GM23338 (cell line): Measurements from ENCODE around the gene HSPB6. TPM values are rescaled to one million over a fixed set of nuclear protein-coding genes. Genes with fewer than 3 reads are reported as not detected.

Experiments
- ATAC-seq: fragments of 200-7000 bp; cut with Tn5 transposase; 3 replicates; pipeline ENCODE4 v1.9.1; 2020
- DNase-seq: peaks from one replicate; pipeline ENCODE4 v3.0.0-alpha.2; 2015; ENCODE audit warnings: low spot score
- H2AFZ ChIP-seq: fragments of 200-600 bp; sonication (generic); 2 replicates; pipeline ENCODE4 v1.8.0; 2016; ENCODE audit warnings: antibody characterized with exemption, mild to moderate bottlenecking, moderate library complexity
- H3F3A ChIP-seq: fragments of 200-600 bp; sonication (generic); replicated peaks from 2 replicates; pipeline ENCODE4 v1.8.0; 2017; ENCODE audit warnings: antibody characterized with exemption, mixed run types, low read depth
- H3K27ac ChIP-seq: fragments of 200-600 bp; sonication (generic); 2 replicates; pipeline ENCODE4 v1.6.1; 2016; ENCODE audit warnings: low read depth
- H3K27me3 ChIP-seq: fragments of 200-600 bp; sonication (generic); 2 replicates; pipeline ENCODE4 v1.8.0; 2016; ENCODE audit warnings: mild to moderate bottlenecking, mixed run types, moderate library complexity; ENCODE audit not compliant: insufficient read depth
- H3K36me3 ChIP-seq: fragments of 200-600 bp; sonication (generic); 2 replicates; pipeline ENCODE4 v1.8.0; 2016; ENCODE audit warnings: mild to moderate bottlenecking; ENCODE audit not compliant: insufficient read depth
- H3K4me1 ChIP-seq: fragments of 200-600 bp; sonication (generic); 2 replicates; pipeline ENCODE4 v1.8.0; 2016; ENCODE audit warnings: mild to moderate bottlenecking, moderate library complexity; ENCODE audit not compliant: insufficient read depth
- H3K4me2 ChIP-seq: fragments of 200-600 bp; sonication (generic); 2 replicates; pipeline ENCODE4 v1.7.1; 2017; ENCODE audit warnings: mixed run types
- H3K4me3 ChIP-seq: fragments of 200-600 bp; sonication (generic); 2 replicates; pipeline ENCODE4 v1.6.1; 2016; ENCODE audit warnings: mixed run types
- H3K79me2 ChIP-seq: fragments of 200-600 bp; sonication (generic); replicated peaks from 2 replicates; pipeline ENCODE4 v1.8.0; 2017; ENCODE audit warnings: mild to moderate bottlenecking; ENCODE audit not compliant: insufficient read depth
- H3K9me2 ChIP-seq: fragments of 200-600 bp; sonication (generic); 2 replicates; pipeline ENCODE4 v1.8.0; 2017; ENCODE audit not compliant: insufficient read depth
- H4K20me1 ChIP-seq: fragments of 200-600 bp; sonication (generic); replicated peaks from 2 replicates; pipeline ENCODE4 v1.8.0; 2017; ENCODE audit warnings: mild to moderate bottlenecking; ENCODE audit not compliant: insufficient read depth
- H3K27ac Mint-ChIP-seq: 2 replicates; pipeline ENCODE4 v1.8.0; 2020; ENCODE audit warnings: inconsistent platforms, mild to moderate bottlenecking, moderate library complexity, mixed read lengths
- H3K27me3 Mint-ChIP-seq: 3 replicates; pipeline ENCODE4 v1.8.0; 2022; ENCODE audit warnings: low read depth, mild to moderate bottlenecking, moderate library complexity, mixed read lengths, inconsistent platforms; ENCODE audit not compliant: insufficient read depth, poor library complexity
- H3K36me3 Mint-ChIP-seq: 3 replicates; pipeline ENCODE4 v1.8.0; 2021; ENCODE audit warnings: low read depth, mild to moderate bottlenecking, inconsistent platforms, moderate library complexity, mixed read lengths
- H3K4me1 Mint-ChIP-seq: 3 replicates; pipeline ENCODE4 v1.8.0; 2020; ENCODE audit warnings: mild to moderate bottlenecking, inconsistent platforms, mixed read lengths
- H3K4me3 Mint-ChIP-seq: 3 replicates; pipeline ENCODE4 v1.8.0; 2021; ENCODE audit warnings: moderate library complexity, mild to moderate bottlenecking, inconsistent platforms, mixed read lengths
- H3K9me3 Mint-ChIP-seq: 3 replicates; pipeline ENCODE4 v1.8.0; 2020; ENCODE audit warnings: moderate library complexity, mild to moderate bottlenecking, inconsistent platforms, mixed read lengths
- CTCF ChIP-seq, 2 experiments: fragments of 200-600 bp in 1 of 2; sonication (generic) in 1 of 2; conservative IDR thresholded peaks; 2 replicates each; pipeline versions ENCODE4 v1.5.1 to v1.6.1; 2016 to 2017; ENCODE audit warnings: antibody characterized with exemption in 2 of 2, low read depth in 2 of 2, mild to moderate bottlenecking in 2 of 2, moderate library complexity in 1 of 2
- EZH2 ChIP-seq: fragments of 200-600 bp; sonication (generic); IDR thresholded peaks from one replicate; pipeline ENCODE4 v1.8.0; 2017; ENCODE audit warnings: antibody characterized with exemption, mild to moderate bottlenecking, low read depth; ENCODE audit not compliant: unreplicated experiment
- JUNB ChIP-seq: IDR thresholded peaks from one replicate; pipeline ENCODE4 v1.6.1; 2016; ENCODE audit warnings: antibody characterized with exemption; ENCODE audit not compliant: unreplicated experiment
- NANOG ChIP-seq: IDR thresholded peaks from 2 replicates; pipeline ENCODE4 v1.6.1; 2016; ENCODE audit warnings: antibody characterized with exemption, borderline replicate concordance
- POLR2AphosphoS5 ChIP-seq: IDR thresholded peaks from 2 replicates; pipeline ENCODE4 v1.6.1; 2016; ENCODE audit warnings: antibody characterized with exemption, low read depth
- ZNF114 ChIP-seq: fragments of 250-450 bp; sonication (Bioruptor Pico); IDR thresholded peaks from 2 replicates; pipeline ENCODE4 v1.5.0; 2020; ENCODE audit warnings: mild to moderate bottlenecking, moderate library complexity
- ZNF331 ChIP-seq: fragments of 250-450 bp; sonication (Bioruptor Pico); IDR thresholded peaks from 2 replicates; pipeline ENCODE4 v1.5.0; 2020; ENCODE audit warnings: low read depth, mild to moderate bottlenecking, moderate library complexity
- polyA plus RNA-seq: library from polyadenylated mRNA; unstranded; fragments of >200 nt; fragmentation: Nextera tagmentation; extraction: Ambion mirVana; gene quantifications from 2 replicates; pipeline ENCODE4 v1.2.1, GENCODE V29; 2016
- total RNA-seq: library from RNA; depleted of rRNA; stranded (reverse); fragments of >200 nt; shearing (Covaris generic); gene quantifications from 2 replicates; pipeline ENCODE4 v1.2.3, GENCODE V29; 2014

Gene HSPB6
- total and polyA plus RNA-seq, 2 experiments from 2014 or later: 0.87 to 3.2 TPM

GRCh38 chr19:35755550-35756376 lies 1.1 kb downstream of the HSPB6 start:
- TF ChIP-seq ZNF114 (CRISPR knock-in tag) (no peak), EZH2 (no peak), JUNB (no peak), ZNF331 (CRISPR knock-in tag) (no peak), POLR2AphosphoS5 (no peak; the same call in 1 of the 2 replicates), NANOG (no peak)
- H3K4me3 ChIP-seq: peak overlapping the region; percentile 94
- H3K36me3 Mint-ChIP-seq: peaks cover 16% of the 10 kb centered on the region
- no peaks in the 10 kb centered on the region; the same call in 1 of the 2 replicates for H4K20me1 ChIP-seq
- no peak overlapping the region for H3K27ac Mint-ChIP-seq
- H3K4me2 ChIP-seq: peak overlapping the region; percentile 93
- H3K4me1 ChIP-seq: peaks cover 4% of the 10 kb centered on the region
- H3K79me2 ChIP-seq: peaks cover 13% of the 10 kb centered on the region
- H3F3A ChIP-seq: 0 out of 2 replicates have a peak, but pooled peaks cover 6% of the 10 kb centered on the region
- peak; percentile 1; the same call in 2 of the 3 replicates for ATAC-seq
- peaks cover 6% of the 10 kb centered on the region; the same call in 1 of the 2 replicates for H3K36me3 ChIP-seq
- peak overlapping the region; percentile 90 for H2AFZ ChIP-seq
- no peak overlapping the region for H3K27ac ChIP-seq
- peaks cover 28% of the 10 kb centered on the region for H3K27me3 ChIP-seq
- H3K27me3 Mint-ChIP-seq: peaks cover 38% of the 10 kb centered on the region
- no peaks in the 10 kb centered on the region for H3K9me2 ChIP-seq
- H3K9me3 Mint-ChIP-seq: no peaks in the 10 kb centered on the region; the same call in 2 of the 3 replicates
- DNase-seq: peak; percentile 23
- H3K4me3 Mint-ChIP-seq: peak overlapping the region; percentile 83
- peaks cover 15% of the 10 kb centered on the region for H3K4me1 Mint-ChIP-seq

- H3K4me1 Mint-ChIP-seq: peaks cover 15% of the 10 kb centered on the region
- Histone ChIP-seq H3F3A (0 out of 2 replicates have a peak, but pooled peaks cover 6% of the 10 kb centered on the region), H3K27ac (no peak overlapping the region), H2AFZ (peak overlapping the region; percentile 90), H4K20me1 (no peaks in the 10 kb centered on the region; the same call in 1 of the 2 replicates), H3K4me3 (peak overlapping the region; percentile 94), H3K79me2 (peaks cover 13% of the 10 kb centered on the region), H3K9me2 (no peaks in the 10 kb centered on the region), H3K27me3 (peaks cover 28% of the 10 kb centered on the region), H3K4me2 (peak overlapping the region; percentile 93), H3K4me1 (peaks cover 4% of the 10 kb centered on the region), H3K36me3 (0 out of 2 replicates have a peak, but pooled peaks cover under 1% of the 10 kb centered on the region)
- TF ChIP-seq NANOG (no peak), ZNF331 (CRISPR knock-in tag) (no peak)
- no peaks in the 10 kb centered on the region; the same call in 2 of the 3 replicates for H3K9me3 Mint-ChIP-seq
- ATAC-seq (peak; percentile 2; the same call in 2 of the 3 replicates), DNase-seq (peak; percentile 21)
- H3K4me3 Mint-ChIP-seq: peak overlapping the region; percentile 69
- no peak overlapping the region for H3K27ac Mint-ChIP-seq
- peaks cover 38% of the 10 kb centered on the region for H3K27me3 Mint-ChIP-seq
- H3K36me3 Mint-ChIP-seq: peaks cover 10% of the 10 kb centered on the region; the same call in 2 of the 3 replicates
These were observed 1.7 kb downstream of the HSPB6 start for GRCh38 chr19:35755131-35755549.

- ATAC-seq: no peak
- Histone ChIP-seq H3K4me1 (peaks cover 4% of the 10 kb centered on the region), H3F3A (0 out of 2 replicates have a peak, but pooled peaks cover 6% of the 10 kb centered on the region), H3K27ac (no peak overlapping the region), H4K20me1 (no peaks in the 10 kb centered on the region; the same call in 1 of the 2 replicates), H3K79me2 (peaks cover 9% of the 10 kb centered on the region), H2AFZ (no peak overlapping the region), H3K27me3 (peaks cover 28% of the 10 kb centered on the region), H3K4me2 (peak overlapping the region; percentile 93; the same call in 1 of the 2 replicates), H3K4me3 (0 out of 2 replicates have a peak overlapping the region, but pooled peaks have one; percentile 94), H3K36me3 (no peaks in the 10 kb centered on the region), H3K9me2 (no peaks in the 10 kb centered on the region)
- Mint-ChIP-seq H3K9me3 (no peaks in the 10 kb centered on the region; the same call in 2 of the 3 replicates), H3K27me3 (peaks cover 38% of the 10 kb centered on the region), H3K36me3 (peaks cover 4% of the 10 kb centered on the region; the same call in 2 of the 3 replicates), H3K4me3 (peak overlapping the region; percentile 69), H3K27ac (no peak overlapping the region), H3K4me1 (peaks cover 14% of the 10 kb centered on the region)
- no peak for DNase-seq
- TF ChIP-seq ZNF331 (CRISPR knock-in tag) (no peak), POLR2AphosphoS5 (no peak), CTCF (conservative IDR thresholded peaks at IDR 0.05; ENCODE audit: low read depth in 2 of 2) (0 out of 4 replicates have a peak, but pooled peaks of 1 of the 2 experiments have one; percentile 11)
These were observed 2.3 kb downstream of the HSPB6 start for GRCh38 chr19:35754370-35755130.
